Stimulated activated naive CD4-positive, alpha-beta T cell treated with Interleukin-2 at 50 U/mL for 16 hours (primary cell): ENCODE results near the gene ATP8A2.

Source experiments
- DNase-seq: peaks from one replicate; lab custom pipeline; 2025; lab: John Stamatoyannopoulos, UW

The ATP8A2 gene

DNA sequence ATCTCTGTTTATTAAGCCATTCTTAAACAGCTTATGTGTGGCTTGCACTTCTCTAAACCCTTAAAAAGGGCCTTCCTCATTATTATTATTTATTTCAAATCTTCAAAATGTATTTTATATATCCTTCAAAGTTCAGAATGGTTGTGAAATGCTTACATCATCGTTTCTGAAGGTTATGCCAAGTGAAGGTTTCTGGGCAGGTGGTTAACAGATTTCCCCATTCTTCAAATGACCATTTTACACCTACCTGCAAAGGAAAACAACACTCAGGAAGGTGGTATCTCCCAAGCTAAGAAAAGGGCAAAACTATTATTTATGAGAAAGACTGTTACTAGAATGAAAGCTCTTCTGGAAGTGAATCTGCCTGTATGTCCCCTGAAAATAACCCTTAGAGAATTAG, 488.5 kb downstream of the ATP8A2 start:
- DNase-seq = no peak

DNA sequence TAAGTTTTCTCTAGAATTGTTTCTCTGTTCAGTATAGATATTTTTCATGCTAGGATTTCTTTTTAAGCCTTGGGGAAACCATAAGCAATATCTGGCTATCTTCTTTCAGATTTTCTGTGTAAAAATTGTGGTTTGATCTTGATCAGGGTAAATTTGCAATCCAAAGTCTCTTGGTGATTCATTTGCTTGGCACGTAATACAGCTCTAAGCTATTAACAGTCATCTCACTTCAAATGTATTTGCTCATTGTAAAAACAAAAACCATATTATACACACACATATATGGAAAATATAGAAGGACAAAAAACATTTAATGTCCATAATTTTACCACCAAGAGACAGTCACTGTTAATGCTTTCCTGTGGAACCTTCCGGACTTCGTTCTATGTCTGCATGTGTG, 489.1 kb downstream of the ATP8A2 start:
- no peak for DNase-seq

DNA sequence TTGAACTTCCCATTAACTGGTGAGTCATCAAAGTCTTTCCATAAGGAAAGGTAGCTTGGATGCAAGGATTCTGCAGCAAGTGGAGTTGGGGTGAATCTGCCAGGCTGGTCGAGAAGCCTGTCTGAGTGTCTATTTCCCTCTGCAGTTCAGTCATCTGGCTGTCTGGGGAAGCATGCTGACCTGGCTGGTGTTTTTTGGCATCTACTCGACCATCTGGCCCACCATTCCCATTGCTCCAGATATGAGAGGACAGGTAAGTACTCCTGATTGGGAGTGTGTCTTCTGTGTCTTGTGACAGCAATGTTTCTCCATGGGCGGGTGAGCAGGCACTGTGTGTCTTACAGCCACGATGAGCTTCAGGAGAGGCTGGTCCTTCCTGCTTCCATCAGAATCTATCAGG, 490.4 kb downstream of the ATP8A2 start:
- no peak for DNase-seq

DNA sequence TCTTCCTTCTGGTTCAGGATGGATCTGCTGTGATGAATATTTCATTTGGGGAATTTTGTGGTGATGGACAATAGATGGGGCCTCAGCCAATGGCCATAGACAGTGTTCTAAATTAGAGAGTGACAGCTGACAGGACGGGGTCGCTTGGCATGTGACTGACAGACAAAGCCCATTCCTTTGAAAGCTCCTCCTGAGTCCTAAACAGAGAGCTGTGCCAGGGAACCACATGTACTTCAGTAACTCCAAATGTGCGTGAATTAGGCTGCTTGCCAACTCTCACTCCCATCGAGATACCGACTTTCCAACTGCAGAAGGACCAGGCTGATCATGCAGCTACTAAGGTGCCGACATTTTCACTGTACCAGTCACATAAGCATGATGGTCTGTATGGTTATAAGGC, 492.3 kb downstream of the ATP8A2 start:
- no peak for DNase-seq

DNA sequence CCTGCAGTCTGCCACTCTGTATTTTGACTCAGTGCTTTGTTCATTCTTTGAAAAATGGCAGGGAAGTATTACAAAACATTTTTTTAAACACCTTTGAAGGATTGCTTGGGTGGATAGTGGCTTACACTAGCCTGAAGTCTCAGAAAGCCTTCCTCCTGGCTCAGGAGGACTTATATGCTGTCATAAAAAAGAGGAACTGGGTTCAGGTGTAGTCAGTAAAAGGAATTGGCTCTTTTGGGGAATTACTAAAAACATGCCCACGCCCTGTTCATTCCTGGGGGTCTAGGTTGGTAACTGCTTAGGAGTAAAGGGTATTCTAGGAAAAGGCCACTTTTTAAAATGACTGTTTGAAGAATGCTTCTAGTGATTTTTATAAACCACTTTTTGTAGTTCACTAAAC, 493.2 kb downstream of the ATP8A2 start:
- no peak for DNase-seq

DNA sequence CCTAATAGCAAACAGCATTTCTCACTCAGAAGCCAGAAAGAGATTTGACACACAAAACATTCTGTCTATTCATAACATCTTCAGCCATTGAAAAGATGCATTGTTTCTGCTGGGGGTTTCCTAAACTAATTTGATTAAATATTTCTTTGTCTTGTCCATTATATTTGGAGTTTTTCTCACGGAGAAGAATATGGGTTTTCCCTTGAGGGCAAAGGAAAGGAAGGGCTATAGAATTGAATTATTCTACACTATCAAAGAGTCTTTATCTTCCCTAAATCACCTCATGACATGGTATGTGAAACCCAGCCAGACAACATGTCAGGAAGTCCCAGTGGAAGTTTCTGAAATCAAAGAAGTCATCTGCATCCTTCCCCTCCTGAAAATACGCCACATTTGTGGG, 493.6 kb downstream of the ATP8A2 start:
- DNase-seq = no peak

DNA sequence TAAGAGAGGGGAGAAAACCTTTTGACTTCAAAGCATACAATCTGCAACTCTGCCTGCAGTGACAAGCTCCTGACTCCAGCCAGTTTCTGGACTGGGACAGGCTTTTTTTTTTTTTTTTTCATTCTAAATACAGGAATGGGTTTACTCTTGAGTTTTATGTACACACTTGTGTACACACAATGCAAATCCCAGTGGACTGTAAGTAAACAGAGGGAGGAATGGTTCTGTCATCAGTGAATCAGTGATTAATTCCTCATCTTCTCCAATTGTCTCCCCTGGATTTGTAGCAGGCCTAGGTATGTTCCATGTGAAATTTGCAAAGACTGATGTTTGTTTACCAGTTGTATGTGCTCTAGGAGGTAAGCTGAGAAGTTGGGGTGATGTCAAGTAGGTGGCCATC, 495.3 kb downstream of the ATP8A2 start:
- no peak for DNase-seq

DNA sequence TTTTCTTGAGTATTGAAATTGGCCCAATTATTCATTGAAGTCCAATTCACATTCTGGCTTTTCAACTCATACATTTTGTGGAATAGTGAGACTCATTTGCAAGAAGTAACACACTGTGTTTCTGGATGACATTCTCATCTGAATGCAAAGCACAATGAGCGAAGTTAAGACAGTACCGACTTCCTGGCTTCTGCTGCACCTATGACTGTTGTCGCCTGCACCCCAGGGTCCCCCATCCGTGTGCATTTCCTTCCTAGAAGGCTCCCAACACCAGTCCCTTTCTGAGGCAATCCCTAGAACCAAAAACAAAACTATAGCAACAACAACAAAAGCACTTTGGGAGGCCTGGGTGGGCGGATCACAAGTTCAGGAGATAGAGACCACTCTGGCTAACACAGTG, 496.7 kb downstream of the ATP8A2 start:
- no peak for DNase-seq

DNA sequence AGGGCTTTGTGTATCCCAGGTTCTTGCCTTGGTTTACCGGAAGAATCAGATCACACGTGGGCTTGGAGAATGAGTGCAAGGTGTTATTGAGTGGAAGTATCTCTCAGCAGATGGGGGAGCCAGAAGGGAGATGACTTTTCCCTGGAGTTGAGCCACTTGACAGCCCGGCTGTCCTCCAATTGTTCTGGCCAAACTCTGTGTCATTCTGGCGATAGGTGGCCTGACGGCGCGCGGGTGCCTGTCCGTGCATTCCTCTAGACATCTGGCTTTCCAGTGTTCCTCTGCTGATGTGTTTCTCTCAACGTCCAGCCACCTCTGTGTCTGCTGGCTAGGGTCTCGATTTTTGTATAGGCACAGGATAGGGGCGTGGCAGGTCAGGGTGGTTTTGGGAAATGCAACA, 498.2 kb downstream of the ATP8A2 start:
- DNase-seq = no peak

DNA sequence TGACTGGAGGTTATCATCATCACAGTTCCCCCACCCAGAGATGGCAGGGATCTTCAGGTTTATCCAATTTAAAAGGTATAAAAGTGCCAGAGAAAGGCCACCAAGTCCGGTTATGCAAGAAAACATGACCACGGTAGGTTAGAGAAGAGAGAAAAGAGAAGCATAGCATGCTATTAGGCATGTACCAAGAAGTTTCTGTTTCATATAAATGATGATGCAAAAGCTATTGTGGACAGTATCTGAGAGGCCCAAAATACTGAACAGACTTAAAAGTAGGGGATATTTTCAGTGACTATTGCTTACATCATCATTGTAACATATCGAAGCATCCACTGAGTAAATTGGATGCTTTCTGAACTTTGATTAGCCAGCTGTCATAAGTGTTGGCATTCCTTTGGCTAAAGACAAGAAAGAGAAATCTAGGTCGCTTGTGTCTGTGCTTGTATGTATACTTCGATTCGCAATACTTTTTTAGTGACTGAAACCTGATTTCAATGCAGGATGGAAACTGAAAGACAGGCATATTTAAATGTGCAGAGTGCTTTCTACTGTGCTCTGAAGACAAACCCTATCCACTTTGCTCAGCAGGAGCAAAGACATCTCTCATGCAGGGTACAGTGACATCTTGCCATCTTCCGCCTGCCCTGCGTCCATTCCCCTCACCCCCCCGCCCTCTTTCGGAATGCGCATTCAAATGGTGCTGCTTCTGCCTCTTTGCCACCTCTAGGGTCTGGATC, 499.8 kb downstream of the ATP8A2 start:
- DNase-seq = no peak

DNA sequence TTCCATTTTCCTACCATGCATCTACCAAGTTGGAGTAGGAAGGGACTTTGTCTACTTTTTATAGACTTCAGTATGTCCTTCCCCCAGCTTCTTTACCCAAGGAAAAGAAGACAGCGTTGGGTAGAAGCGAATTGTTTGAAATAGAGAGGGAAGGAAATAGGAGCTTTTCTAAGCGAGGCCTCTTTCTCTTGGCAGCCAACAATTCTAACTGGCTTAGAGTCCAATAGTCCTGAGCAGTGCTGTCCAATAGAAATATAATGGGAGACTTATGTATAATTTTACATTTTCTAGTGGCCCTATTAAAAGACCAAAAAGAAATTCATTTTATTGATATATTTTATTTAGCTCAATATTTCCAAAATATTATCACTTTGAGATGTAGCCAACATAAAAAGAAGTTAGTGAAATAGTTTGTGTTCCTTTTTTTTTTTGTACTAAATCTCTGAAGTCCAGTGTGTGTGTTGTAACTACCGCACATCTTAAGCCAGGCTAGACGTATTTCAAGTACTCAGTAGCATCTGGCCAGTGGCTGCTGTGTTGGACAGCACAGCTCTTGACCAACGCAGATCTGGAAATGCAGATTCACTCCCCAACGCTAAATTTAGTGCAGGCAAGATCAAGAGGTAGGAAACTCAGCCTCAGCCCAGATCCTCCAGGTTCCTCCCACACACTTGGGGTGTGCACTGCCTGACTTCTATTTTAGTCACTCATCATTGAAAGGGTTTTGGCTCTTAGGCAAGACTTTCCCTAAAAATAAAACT, 500.9 kb downstream of the ATP8A2 start:
- no peak for DNase-seq

DNA sequence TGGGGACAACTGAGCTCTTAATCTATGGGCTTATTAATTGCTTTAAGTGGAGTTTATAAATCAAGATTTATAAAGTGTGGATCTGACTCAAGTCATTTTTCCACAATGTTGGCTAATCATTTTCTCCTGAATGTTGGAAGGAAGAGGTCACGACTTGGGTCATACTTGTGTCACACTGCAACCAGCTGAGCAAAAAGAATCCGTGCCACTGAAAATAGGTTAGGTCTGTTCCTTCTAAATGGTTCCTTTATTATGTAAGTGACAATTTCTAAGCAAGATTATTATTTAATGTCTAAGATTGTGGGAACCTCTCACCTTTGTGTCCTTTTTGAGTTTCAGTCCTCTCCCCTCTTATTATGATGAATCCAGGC, 501.5 kb downstream of the ATP8A2 start:
- DNase-seq = no peak

DNA sequence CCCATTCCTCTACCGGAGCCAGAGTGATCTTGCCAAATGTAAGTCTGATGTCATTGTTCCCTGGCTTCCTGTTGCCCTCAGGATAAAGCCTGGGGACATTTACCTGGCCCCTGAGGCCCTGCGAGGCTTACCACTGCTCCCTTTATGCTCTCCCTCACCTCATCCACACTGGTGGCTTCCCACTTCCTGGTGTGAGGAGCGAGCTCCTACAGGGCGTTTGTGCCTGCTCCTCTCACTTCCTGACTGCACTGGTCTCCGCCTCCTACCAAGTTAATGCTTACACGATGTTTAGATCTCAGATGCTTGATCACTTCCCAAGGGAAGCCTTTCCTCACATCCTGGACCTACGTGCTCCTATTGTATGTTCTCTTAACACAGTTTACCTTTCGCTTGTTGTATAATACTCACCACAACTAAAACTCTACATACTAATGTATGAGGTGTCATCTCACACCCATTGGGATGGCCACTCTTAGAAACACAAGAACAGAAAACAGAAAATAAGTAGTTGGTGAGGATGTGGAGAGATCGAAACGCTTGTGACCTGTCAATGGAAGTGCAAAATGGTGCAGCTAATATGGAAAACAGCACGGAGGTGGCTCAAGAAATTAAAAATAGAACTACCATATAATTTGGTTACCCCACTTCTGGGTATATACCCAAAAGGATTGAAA, 502.4 kb downstream of the ATP8A2 start:
- DNase-seq = no peak

DNA sequence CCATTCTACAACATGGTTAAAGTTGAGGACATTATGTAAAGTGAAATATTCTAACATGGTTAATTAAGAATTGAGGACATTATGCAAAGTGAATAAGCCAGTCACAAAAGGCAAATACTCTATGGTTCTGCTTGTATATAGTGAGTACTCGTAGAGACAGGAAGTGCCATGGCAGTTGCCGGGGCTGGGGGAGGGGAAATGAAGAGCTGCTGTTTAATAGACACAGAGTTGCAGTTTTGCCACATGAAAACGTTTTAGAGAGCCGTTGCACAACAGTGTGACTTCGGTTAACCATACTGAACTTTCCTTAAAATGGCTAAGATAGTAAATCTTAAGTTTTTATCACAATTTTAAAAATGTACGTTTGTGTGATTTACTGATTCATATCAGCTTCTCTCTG, 503.1 kb downstream of the ATP8A2 start:
- DNase-seq = peak; percentile 41

DNA sequence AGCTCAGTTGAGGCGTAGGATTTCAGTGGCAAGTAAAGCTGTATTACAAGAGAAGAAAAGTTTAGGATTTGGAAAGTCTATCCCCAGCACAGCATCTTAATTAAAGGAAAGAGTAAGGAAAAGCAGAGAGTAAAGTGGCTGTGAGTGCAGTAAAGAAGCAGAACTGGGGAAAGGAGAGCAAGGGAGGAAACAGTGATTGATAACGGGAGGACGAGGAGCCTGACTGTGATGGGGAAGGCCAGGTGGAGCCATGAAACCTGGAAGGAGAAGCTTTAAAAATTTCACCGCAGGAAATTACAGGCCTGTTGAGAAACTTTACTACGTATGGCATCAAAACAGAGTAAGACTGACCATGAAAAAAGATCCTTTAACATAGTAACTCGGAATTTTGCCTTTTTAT, 504.5 kb downstream of the ATP8A2 start:
- no peak for DNase-seq

DNA sequence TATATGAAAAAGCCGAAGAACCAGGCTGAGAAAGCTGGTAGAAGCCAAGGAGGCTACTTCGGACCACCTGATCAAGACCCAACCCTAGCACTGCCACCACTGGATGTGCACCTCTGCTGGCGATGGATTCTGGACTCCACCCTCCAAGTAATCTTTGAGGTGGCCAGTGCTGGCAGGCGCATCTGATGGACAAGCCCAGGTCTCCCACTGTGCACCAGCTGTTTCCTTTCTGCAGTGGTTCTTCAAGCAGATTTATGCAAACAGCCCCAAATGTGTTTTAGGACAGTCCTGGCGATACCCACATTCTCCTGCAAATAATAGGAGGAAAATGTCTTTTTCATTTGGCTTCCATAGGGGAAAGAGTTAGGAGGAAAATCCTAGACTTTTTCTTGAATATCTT, 507.7 kb downstream of the ATP8A2 start:
- no peak for DNase-seq

DNA sequence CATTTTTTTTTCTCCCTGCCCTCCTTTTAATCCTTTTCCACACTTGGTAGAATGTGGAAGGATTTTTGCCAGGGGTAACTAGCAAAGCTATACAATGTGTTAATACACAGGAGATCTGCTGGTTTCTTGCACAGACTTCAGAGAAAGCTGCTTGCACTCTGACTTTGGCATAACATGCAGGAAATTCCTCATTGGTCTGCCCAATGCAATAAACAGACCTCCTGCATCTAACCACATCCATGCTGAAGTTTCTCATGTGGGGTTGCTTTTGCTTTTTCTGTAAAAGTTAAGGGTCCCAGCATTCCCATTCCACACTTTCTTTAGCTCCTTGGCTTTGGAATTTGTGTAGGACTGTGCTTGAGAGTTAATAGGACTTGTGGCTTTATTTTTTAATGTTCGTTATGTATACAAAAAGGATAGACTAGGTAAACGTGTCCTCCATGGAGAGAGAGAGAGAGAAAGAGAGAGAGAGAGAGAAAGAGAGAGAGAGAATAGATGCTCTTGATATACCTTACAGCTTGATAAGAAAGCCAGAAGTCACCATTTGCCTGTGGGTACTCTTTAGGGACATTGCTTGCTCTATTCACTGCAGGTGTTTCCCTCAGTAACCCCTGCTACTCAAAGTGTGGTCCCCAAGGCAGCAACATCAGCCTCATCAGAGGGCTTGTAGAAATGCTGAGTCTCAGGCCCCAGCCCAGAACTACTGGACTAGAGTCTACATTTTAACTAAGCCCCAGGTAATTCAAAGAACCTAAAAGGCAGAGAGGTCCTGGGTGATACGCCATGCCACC, 509.6 kb downstream of the ATP8A2 start:
- DNase-seq = no peak

DNA sequence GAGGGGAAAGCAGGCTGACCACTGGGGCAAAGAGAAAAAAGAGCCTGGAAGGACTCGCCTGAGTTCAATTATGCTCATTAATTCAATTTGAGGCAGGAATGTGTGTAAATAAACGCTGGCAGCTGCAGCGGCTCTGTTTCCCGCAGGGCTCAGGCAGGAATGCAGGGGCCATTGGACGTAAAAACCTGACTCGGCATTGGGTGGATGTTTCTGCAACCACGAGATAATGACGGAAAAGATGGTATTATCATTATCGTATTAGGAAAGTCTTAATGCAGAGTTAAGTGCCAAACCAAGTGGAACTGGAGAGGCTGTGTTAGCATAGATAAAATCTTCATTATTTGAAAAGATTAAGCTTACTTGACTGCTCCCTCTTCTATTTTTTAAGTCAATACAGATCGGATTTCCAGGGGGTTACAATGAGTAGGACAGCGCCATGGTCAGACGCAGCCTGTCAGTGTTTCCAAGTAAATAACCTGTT, 510.2 kb downstream of the ATP8A2 start:
- no peak for DNase-seq

DNA sequence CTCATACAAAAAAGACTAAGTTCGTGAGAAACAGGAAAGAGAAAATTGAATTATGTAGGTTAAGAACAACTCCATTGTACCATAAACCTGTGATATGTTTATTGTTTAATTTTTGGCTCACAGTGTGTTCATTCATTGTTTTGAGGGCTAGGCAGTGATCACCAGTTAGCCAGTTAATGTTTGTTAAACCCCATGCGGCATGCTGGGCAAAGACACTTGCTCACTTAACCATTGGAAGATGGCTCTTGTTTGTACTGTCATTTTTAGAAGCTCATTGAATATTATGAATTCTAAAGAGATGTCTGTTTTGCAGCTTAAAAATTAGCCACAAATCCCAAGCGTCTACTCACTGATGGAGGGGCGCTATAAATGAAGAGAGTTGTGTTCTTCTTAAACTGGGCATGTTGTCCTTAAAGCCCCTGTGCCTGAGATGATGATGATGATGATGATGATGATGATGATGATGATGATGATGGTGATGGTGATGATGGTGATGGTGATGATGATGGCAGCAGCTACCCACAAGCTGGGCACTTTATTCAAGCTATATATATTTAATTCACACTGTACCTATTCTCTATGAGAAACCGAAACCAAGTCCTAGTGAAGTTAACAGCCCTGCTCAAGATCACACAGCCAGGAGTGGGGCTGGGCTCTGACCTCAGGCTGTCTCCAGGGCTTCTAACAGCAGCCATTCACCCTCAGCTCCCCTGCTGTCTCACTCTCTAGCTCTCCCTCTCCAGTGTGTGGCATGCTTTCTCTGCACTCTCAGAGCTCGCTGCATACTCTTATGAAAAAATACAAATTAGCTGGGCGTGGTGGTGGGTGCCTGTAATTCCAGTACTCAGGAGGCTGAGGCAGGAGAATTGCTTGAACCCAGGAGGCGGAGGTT, 510.9 kb downstream of the ATP8A2 start:
- DNase-seq = no peak

DNA sequence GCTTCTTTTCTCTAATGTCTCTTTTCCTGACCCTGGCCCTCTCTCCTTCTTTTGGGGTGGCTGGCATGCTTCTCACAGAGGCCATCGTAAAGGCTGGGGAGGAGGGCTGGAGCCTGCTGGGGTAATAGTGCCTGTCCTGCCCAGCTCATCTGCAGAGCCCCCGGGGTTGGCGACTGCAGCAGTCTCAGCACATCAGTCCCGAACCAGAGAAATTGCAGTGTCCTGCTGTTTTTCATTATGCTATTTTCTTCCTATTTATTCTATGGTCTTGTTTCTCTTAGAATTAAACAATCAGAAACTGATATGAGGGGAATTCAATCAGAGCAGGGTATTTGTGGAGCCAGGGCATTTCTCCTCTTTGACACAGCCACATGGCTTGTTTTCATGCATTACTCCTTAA, 513.6 kb downstream of the ATP8A2 start:
- no peak for DNase-seq
